Panc1 (cell line): ENCODE results near the gene DMRT3.

ENCODE experiments used
- CTCF ChIP-seq: fragments of 450-650 bp; IDR thresholded peaks from 2 replicates; pipeline ENCODE4 v1.5.1; 2017; ENCODE audit warnings: mild to moderate bottlenecking
- POLR2AphosphoS5 ChIP-seq: IDR thresholded peaks from 2 replicates; pipeline ENCODE4 v1.6.1; 2012; ENCODE audit warnings: mild to moderate bottlenecking, low read depth, low read length, moderate library complexity
- SIN3A ChIP-seq: IDR thresholded peaks from 2 replicates; pipeline ENCODE4 v1.6.1; 2012; ENCODE audit warnings: low read depth, mild to moderate bottlenecking, low read length, moderate library complexity, borderline replicate concordance; ENCODE audit not compliant: insufficient read depth
- TCF7L2 ChIP-seq: IDR thresholded peaks from 2 replicates; pipeline ENCODE4 v1.6.1; 2011; ENCODE audit warnings: mild to moderate bottlenecking, low read depth, low read length, inconsistent platforms

DNA sequence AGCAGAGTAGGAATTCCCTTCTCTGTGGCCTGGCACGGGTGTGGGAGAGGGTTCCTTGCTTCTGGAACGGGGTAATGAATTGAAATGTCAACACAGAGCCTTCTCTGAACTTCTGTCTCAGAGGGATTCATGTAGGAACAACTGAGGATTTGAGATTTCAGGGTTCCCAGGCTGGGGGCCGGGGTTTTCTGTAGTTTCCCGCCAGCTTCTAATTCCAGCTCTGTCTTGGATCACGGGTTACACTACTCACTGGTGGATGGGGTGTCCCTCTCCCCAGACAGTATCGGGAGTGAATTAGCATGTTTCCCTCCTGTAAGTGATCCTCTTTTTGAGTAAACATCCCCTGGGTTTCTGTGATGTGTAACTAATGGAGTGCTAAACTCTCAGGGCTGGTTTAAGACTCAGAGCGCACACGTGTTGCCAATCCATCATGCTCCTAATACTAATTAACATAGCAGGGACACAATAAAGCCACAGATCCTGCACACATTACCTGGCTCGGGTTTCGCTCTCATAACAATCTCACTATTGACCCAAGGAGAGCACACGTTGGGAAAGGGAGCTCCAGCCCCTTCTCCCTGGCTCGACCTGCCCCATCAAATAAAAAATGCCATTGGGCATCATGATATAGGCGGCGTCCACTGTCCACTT lies 55.6 kb downstream of the DMRT3 start:
- no peak for TF ChIP-seq POLR2AphosphoS5
- TF ChIP-seq CTCF: no peak
- no peak for TF ChIP-seq SIN3A
- TF ChIP-seq TCF7L2: no peak
